ENCODE measurements around the gene MBD4.

GRCh38 chr3:129461461-129462146 is 21.9 kb upstream of the MBD4 start:
- TF ChIP-seq CTCF (IDR thresholded peaks at IDR 0.05 in 2 of 3, conservative IDR thresholded peaks at IDR 0.05 in 1 of 3; ENCODE audit: borderline replicate concordance in 1 of 3, insufficient read depth in 1 of 3, low read depth in 2 of 3, low read length in 2 of 3) (no peak), FOSL1 (IDR thresholded peaks at IDR 0.05; ENCODE audit: low read depth) (no peak), REST (IDR thresholded peaks at IDR 0.05; ENCODE audit: low read depth) (no peak), POLR2AphosphoS5 (IDR thresholded peaks at IDR 0.05; ENCODE audit: low read depth, low read length) (no peak), CEBPB (IDR thresholded peaks at IDR 0.05; ENCODE audit: low read depth) (no peak), POLR2A (IDR thresholded peaks at IDR 0.05; ENCODE audit: borderline replicate concordance, extremely low read depth, insufficient read depth, insufficient read length) (no peak)

Measured in HCT116 (cell line).